GM18508 (cell line): Measurements from ENCODE around the gene PMEPA1.

ENCODE experiments used
- ATAC-seq: cut with Tn5 transposase; IDR thresholded peaks from one replicate; pipeline ENCODE4 v1.9.1; 2021; ENCODE audit warnings: moderate number of reproducible peaks; ENCODE audit not compliant: insufficient read depth, unreplicated experiment

Gene PMEPA1

DNA sequence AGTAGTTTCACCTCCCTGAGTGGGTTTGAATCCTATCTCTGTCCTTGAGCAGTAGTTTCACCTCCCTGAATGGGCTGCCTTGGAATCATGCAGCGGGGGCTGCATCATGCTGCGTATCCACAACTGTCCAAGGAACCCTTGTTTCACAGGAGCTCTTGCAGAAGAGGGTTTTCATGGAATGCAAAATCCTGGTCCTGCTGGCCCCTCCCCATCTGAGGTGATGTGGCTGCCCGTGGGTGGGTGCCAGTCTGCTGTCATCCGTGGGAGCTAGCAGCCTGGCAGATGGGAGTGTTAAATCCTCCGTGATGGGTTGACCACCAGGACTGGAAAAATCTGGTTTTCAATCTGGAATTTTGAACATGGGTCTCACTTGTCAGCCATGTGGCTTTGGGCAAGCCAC lies 111.3 kb downstream of the PMEPA1 start:
- ATAC-seq = no peak
